GM19238 (cell line): Measurements from ENCODE around the gene ADCY2.
A peak's percentile ranks its signal among the peaks of the same experiment; 100 is the strongest.

Experiments
- DNase-seq: peaks from one replicate; pipeline ENCODE4 v3.0.0; 2011; ENCODE audit warnings: low spot score; ENCODE audit not compliant: insufficient read length

Gene ADCY2

GRCh38 chr5:7741415-7742065, 345.6 kb downstream of the ADCY2 start:
- DNase-seq = no peak

- DNase-seq = no peak
Observed at GRCh38 chr5:7742241-7742656, 346.3 kb downstream of the ADCY2 start.

- peak; percentile 12 for DNase-seq
Observed at GRCh38 chr5:7745882-7746610, 350.1 kb downstream of the ADCY2 start.

GRCh38 chr5:7747728-7748127, 351.8 kb downstream of the ADCY2 start:
- DNase-seq = no peak

GRCh38 chr5:7749626-7750025, 353.7 kb downstream of the ADCY2 start:
- no peak for DNase-seq

- DNase-seq = no peak
Observed at GRCh38 chr5:7751874-7752273, 355.9 kb downstream of the ADCY2 start.

GRCh38 chr5:7753181-7753580, 357.2 kb downstream of the ADCY2 start:
- no peak for DNase-seq

- no peak for DNase-seq
Observed at GRCh38 chr5:7753596-7753995, 357.7 kb downstream of the ADCY2 start.

- DNase-seq = no peak
Observed at GRCh38 chr5:7754490-7754889, 358.6 kb downstream of the ADCY2 start.

- peak; percentile 17 for DNase-seq
Observed at GRCh38 chr5:7754997-7755596, 359.2 kb downstream of the ADCY2 start.

- no peak for DNase-seq
Observed at GRCh38 chr5:7755958-7756357, 360.0 kb downstream of the ADCY2 start.

- no peak for DNase-seq
Observed at GRCh38 chr5:7756453-7756852, 360.5 kb downstream of the ADCY2 start.

- no peak for DNase-seq
Observed at GRCh38 chr5:7759257-7759871, 363.4 kb downstream of the ADCY2 start.

GRCh38 chr5:7759951-7760580, 364.1 kb downstream of the ADCY2 start:
- DNase-seq = no peak

- DNase-seq = no peak
Observed at GRCh38 chr5:7762267-7762666, 366.3 kb downstream of the ADCY2 start.

GRCh38 chr5:7763621-7764072, 367.7 kb downstream of the ADCY2 start:
- no peak for DNase-seq

GRCh38 chr5:7764452-7764851, 368.5 kb downstream of the ADCY2 start:
- DNase-seq = no peak

- DNase-seq = no peak
Observed at GRCh38 chr5:7770436-7770835, 374.5 kb downstream of the ADCY2 start.

GRCh38 chr5:7772141-7772540, 376.2 kb downstream of the ADCY2 start:
- DNase-seq = no peak

GRCh38 chr5:7773178-7773577, 377.2 kb downstream of the ADCY2 start:
- no peak for DNase-seq

- no peak for DNase-seq
Observed at GRCh38 chr5:7776442-7776841, 380.5 kb downstream of the ADCY2 start.
